Gastroesophageal sphincter (tissue), 3 donors: Measurements from ENCODE around the gene SLC39A12.

Source experiments
- CTCF ChIP-seq, 4 experiments: fragments of 200-600 bp in 2 of 4; fragments of 450-650 bp in 2 of 4; sonication (generic) in 1 of 4; IDR thresholded peaks; one replicate each; pipeline ENCODE4 v1.5.1; 2017 to 2019; ENCODE audit warnings: antibody characterized with exemption in 4 of 4, mild to moderate bottlenecking in 2 of 4, moderate library complexity in 2 of 4
- POLR2A ChIP-seq, 2 donors: fragments of 450-650 bp; IDR thresholded peaks; one replicate each; pipeline ENCODE4 v1.6.1; 2017; ENCODE audit warnings: antibody characterized with exemption in 2 of 2, mild to moderate bottlenecking in 2 of 2, moderate library complexity in 1 of 2
- POLR2AphosphoS5 ChIP-seq: sonication (generic); formaldehyde crosslinking; IDR thresholded peaks from one replicate; pipeline ENCODE4 v1.6.1; 2017; ENCODE audit warnings: antibody characterized with exemption

- TF ChIP-seq POLR2AphosphoS5 (no peak), CTCF (IDR thresholded peaks at IDR 0.05) (no peak), POLR2A (IDR thresholded peaks at IDR 0.05) (no peak)
Measured at GRCh38 chr10:18075881-18076280, 124.2 kb downstream of the SLC39A12 start.
